NCI-H187 (cell line): ENCODE measurements around the gene KCMF1.

Experiments used
- DNase-seq, 2 experiments: peaks; one replicate each; lab custom pipeline; 2025; lab: John Stamatoyannopoulos, UW

The KCMF1 gene

DNA sequence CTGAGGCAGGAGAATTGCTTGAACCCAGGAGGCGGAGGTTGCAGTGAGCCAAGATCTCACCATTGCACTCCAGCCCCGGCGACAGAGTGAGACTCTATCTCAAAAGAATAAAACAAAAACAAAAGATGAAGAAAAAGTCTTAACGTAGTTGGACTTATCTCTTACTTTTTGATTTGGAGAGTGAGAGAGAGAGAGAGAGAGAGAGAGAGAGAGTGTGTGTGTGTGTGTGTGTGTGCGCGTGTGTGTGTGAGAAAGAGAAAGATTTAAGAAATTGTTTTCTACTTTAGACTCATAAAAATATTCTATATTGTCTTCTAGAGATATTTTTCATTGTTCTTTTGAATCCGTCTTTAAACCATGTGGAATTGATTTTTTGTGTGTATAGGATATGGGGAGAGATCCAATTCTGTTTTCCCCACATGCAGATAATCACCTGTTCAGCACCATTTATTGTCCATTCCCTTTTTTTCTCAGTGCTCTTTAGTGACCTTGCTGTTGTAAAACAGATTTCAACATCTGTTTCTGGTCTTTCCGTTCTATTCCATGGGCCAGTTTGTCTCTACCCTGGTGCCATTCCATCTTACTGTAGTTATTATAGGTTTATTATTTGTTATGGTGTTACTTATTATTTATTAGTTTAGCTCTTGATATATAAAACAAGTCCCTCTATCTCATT lies 53.5 kb downstream of the KCMF1 start:
- DNase-seq, result no peak

- DNase-seq, result no peak
Observed at GRCh38 chr2:85032621-85033020, 61.7 kb downstream of the KCMF1 start.

GRCh38 chr2:85033388-85033787 lies 62.4 kb downstream of the KCMF1 start:
- DNase-seq, result no peak

DNA sequence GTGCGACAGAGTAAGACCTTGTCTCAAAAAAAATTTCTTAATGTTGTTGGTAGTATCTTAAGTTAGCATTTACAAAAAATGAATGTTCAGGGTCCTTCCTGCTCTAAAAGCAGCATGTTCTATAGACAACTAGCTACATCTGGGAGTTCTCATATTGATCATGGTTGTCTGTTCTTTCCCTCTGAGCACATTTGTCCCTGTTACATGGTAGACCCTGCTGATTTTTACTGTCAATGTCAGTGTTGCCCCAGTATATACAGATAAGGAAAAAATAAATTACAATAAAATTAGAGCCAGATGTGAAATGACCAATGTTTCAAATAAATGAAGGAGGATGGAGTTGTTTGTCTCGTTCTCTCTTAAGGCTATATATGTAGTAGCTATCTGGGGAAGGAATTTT lies 63.2 kb downstream of the KCMF1 start:
- no peak for DNase-seq

- no peak for DNase-seq
Observed at GRCh38 chr2:85037622-85038021, 66.7 kb downstream of the KCMF1 start.

- DNase-seq, result no peak
Observed at GRCh38 chr2:85042330-85042729, 71.4 kb downstream of the KCMF1 start.

GRCh38 chr2:85048534-85048933 lies 77.6 kb downstream of the KCMF1 start:
- no peak for DNase-seq

DNA sequence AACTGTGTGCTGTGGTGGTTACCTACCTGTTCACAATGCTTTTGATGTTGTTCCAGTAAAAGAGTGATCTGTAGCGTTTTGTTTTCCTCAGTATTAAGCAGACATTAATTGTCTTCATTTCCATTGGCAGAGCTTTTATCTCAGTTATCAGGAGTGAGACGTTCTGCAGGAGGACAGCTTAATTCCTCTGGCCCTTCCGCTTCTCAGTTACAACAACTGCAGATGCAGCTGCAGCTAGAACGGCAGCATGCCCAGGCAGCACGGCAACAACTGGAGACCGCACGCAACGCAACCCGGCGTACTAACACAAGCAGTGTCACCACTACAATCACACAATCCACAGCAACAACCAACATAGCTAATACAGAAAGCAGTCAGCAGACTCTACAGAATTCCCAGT lies 78.3 kb downstream of the KCMF1 start:
- DNase-seq, result no peak

GRCh38 chr2:85053802-85054201 lies 82.8 kb downstream of the KCMF1 start:
- no peak for DNase-seq

DNA sequence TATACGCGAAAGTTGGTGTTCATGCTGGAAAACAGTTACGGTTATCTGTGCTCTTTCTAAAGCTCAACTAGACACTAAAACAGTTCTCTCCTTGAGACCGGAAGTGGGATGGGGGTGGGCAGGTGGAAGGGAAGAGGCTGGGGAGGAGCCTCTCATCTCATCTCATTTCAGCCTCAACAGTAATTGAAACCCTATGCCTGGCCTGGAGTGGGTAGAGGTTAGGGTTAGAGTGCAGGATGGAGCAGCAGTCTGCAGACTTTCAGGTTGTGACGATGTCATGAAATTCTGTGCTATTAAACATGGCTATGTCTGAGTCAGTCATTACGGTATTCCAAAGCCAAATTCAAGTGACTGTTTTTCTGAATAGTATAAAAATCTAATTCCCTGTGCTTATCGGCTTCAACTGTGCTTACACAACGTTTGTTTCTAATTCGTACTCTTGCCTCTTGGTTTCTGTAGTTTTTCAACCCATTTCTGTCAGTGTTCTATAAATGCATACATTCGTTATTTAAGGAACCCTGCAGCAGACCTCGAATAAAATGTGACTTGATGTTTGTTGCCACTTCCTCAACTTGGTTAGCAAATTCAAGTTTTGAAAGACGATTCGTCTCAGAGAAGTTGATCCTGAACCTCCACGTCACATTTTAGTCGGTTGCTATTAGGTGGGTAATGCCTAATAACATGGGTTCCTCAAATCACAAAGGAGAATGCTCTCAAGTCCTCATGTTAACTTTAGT lies 86.4 kb downstream of the KCMF1 start:
- DNase-seq, result no peak

DNA sequence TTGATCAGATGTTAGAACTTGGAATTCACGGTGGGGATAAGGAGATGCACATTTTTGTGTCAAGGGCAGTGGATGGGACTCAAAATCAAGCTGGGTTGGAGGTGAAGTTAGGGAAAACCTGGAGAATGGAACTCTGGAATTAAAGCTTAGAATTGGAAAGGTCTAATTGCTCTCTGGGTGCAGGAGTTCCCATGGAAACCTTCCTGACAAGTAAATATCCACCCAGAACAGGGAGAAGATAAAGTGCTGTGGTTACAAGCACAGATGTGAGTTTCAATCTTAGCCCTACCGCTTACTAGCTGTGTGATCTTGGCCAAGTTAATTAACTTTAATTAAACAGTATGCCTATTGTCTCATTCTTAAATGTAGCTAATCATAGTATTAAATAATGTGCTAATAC lies 90.9 kb downstream of the KCMF1 start:
- DNase-seq, result no peak

DNA sequence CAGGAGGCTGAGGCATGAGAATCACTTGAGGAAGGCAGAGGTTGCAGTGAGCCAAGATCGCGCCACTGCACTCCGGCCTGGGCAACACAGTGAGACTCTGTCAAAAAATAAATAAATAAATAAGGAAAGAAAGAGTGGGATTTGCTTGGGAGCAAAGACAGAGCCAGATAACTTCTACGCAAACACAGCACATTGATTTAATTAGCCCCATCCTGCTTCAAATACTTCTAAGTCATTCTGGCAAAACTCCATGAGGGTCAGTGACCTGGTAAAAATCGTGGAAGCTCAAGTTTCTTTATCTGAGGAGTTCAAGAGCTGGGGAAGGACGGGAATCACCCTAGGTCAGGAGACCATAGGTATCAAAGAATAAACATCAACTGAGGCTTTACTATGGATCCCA lies 91.6 kb downstream of the KCMF1 start:
- DNase-seq, result no peak

DNA sequence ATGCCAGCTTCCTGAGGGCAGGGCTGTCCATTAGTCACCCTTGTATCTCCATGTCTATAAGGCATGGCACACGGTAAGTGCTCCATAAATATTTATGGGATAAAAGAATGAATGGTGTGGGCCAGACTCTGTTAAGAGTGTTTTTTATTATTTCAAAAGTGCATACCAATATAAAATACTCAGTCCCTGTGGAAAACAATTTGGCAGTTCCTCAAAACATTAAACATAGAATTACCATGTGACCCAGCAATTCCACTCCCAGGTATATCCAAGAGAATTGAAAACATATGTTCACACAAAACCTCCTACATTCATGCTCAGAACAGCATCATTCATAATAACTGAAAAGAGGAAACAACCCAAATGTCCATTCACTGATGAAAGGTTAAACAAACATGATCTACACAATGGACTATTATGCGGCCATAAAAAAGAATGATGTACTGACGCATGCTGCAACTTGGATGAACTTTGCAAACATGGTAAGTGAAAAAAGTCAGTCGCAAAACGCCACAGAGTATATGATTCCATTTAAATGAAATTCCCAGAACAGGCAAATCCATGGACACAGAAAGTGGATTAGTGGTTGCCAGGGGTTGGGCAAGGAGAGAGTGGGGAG lies 93.1 kb downstream of the KCMF1 start:
- DNase-seq, result no peak

- DNase-seq, result no peak
Observed at GRCh38 chr2:85064927-85065577, 94.1 kb downstream of the KCMF1 start.

DNA sequence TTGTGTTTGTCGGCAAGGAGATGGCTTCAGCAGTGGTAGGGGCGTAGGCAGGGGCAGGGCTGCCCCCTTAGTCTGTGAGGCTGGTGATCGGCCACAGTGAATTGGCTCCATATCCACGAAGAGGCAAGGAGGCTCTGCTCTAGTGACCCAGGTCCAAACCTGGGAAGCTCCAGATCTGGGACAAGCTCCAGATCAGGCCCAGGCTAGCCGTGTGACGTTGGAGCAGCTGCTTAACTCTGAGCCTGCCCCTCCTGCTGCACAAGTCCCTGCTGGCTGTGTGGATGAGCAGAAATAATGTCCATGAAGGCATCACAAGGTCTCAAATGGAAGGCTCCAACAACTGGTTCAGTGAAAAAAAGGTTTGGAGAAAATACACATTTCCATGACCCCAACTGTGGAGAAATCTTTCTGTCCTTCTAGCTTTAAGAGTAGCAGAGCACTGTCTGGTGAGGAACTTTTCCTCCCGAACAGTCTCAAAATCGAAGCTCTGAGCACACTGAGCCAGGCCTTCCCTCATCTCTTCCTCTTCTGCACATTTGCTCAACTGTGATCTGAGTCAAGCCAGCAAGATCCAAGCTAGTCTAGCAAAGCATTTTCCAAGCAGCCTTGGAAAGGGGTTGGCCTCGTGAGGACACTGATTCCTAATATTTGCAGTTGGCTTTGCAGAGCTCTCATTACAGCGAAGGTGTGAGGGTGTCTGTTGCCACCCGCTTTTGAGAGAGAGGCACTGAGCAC lies 95.2 kb downstream of the KCMF1 start:
- no peak for DNase-seq

GRCh38 chr2:85066874-85067351 lies 96.0 kb downstream of the KCMF1 start:
- peak; percentile 26 to 38 for DNase-seq

- no peak for DNase-seq
Observed at GRCh38 chr2:85071096-85071495, 100.1 kb downstream of the KCMF1 start.

DNA sequence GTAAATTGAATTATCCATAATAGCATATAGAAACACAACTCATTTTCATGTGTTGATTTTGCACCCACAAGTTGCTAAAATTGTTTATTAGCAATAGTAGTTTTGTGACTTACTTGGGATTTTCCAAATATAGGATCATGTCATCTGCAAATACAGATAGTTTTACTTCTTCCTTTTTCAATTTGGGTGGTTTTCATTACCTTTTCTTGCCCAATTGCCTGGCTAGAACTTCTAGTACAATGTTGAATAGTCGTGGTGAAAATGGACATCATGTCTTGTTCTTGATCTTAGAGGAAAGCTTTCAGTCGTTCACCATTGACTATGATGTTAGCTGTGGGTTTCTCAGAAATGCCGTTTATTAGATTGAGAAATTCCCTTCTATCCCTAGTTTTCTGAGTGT lies 102.1 kb downstream of the KCMF1 start:
- DNase-seq, result no peak

- no peak for DNase-seq
Observed at GRCh38 chr2:85076618-85077274, 105.8 kb downstream of the KCMF1 start.

DNA sequence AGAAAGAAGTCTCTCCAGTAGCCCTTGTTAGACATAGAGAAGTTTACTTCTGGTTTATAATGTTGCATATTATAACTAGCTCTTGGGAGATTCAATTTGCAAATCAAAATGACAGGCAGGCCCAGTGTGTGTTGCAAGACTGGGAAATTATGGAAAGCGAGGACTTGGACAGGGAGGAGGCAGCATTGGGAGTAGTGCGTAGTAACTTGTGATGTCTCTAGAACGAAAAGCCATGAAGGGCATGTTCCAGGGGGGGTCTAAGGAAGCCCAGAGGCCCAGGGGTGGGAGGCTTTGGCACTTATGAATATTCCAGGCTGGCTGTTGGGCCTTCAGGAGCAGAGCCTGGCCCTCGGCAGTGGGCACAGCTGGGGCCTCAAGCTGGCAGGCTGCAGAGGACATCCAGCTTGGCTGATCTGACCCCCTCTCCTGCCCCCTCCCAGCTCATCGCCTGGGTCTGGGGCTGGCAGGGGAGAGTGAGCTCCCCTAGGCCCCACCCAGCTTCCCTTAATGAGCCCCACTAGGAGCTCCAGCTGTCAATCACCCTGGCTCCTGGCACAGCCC lies 107.0 kb downstream of the KCMF1 start:
- DNase-seq, result no peak

- no peak for DNase-seq
Observed at GRCh38 chr2:85078536-85078935, 107.6 kb downstream of the KCMF1 start.
